CD8-positive, alpha-beta memory T cell (primary cell): ENCODE results near the gene MCF2L. TPM values are rescaled to one million over a fixed set of nuclear protein-coding genes. Genes with fewer than 3 reads are reported as not detected.

Experiments used
- CTCF ChIA-PET: fragments of 350-600 bp; sonication (Branson Sonifier 250); formaldehyde crosslinking; loops from one replicate; lab custom pipeline; 2021; ENCODE audit warnings: antibody characterized with exemption; lab: Charles Lee
- POLR2A ChIA-PET: fragments of 350-600 bp; sonication (Branson Sonifier 250); formaldehyde crosslinking; loops from one replicate; lab custom pipeline; 2021; ENCODE audit warnings: antibody characterized with exemption; lab: Charles Lee
- DNase-seq, 5 donors: peaks; one replicate each; pipeline versions ENCODE4 v3.0.0 to v3.0.0-alpha.2; 2020 to 2022; ENCODE audit warnings: mixed read lengths in 1 of 5
- H3K27ac ChIP-seq: one replicate; pipeline ENCODE4 v1.7.0; 2013; ENCODE audit warnings: low read depth, mild to moderate bottlenecking, low read length, moderate library complexity
- H3K27me3 ChIP-seq: 2 replicates; pipeline ENCODE4 v1.7.0; 2013; ENCODE audit warnings: low read length, mild to moderate bottlenecking; ENCODE audit not compliant: insufficient read depth, poor library complexity, severe bottlenecking
- H3K36me3 ChIP-seq: 2 replicates; pipeline ENCODE4 v1.7.0; 2013; ENCODE audit warnings: mild to moderate bottlenecking, low read length, moderate library complexity; ENCODE audit not compliant: insufficient read depth
- H3K4me1 ChIP-seq: 2 replicates; pipeline ENCODE4 v1.7.0; 2013; ENCODE audit warnings: mild to moderate bottlenecking, low read length, moderate library complexity; ENCODE audit not compliant: insufficient read depth
- H3K4me3 ChIP-seq: 2 replicates; pipeline ENCODE4 v1.7.0; 2013; ENCODE audit warnings: mild to moderate bottlenecking, low read length
- H3K9me3 ChIP-seq: 2 replicates; pipeline ENCODE4 v1.7.0; 2013; ENCODE audit warnings: mild to moderate bottlenecking, low read length
- H3K27ac Mint-ChIP-seq, 8 donors: one replicate each; pipeline ENCODE4 v1.8.0; 2020 to 2021; ENCODE audit warnings: mixed read lengths in 8 of 8, mild to moderate bottlenecking in 6 of 8, inconsistent platforms in 3 of 8, moderate library complexity in 3 of 8
- H3K27me3 Mint-ChIP-seq, 2 donors: one replicate each; pipeline ENCODE4 v1.8.0; 2020 to 2021; ENCODE audit warnings: mixed read lengths in 2 of 2, mild to moderate bottlenecking in 1 of 2, moderate library complexity in 1 of 2
- H3K36me3 Mint-ChIP-seq, 3 donors: one replicate each; pipeline ENCODE4 v1.8.0; 2020 to 2021; ENCODE audit warnings: mixed read lengths in 3 of 3, inconsistent platforms in 1 of 3, mild to moderate bottlenecking in 1 of 3
- H3K4me1 Mint-ChIP-seq, 3 donors: one replicate each; pipeline ENCODE4 v1.8.0; 2020 to 2021; ENCODE audit warnings: mixed read lengths in 3 of 3, inconsistent platforms in 1 of 3, mild to moderate bottlenecking in 1 of 3
- H3K4me3 Mint-ChIP-seq, 7 donors: one replicate each; pipeline ENCODE4 v1.8.0; 2020 to 2021; ENCODE audit warnings: mixed read lengths in 7 of 7, mild to moderate bottlenecking in 6 of 7, moderate library complexity in 4 of 7, inconsistent platforms in 2 of 7
- H3K9me3 Mint-ChIP-seq, 5 donors: one replicate each; pipeline ENCODE4 v1.8.0; 2020 to 2022; ENCODE audit warnings: mixed read lengths in 5 of 5, mild to moderate bottlenecking in 3 of 5, moderate library complexity in 2 of 5, inconsistent platforms in 1 of 5
- polyA plus RNA-seq: library from polyadenylated mRNA; unstranded; fragments of 300-500 nt; fragmentation: Illumina TruSeq; gene quantifications from one replicate; pipeline ENCODE4 v1.2.3, GENCODE V29; 2021
- total RNA-seq, 2 experiments: library from RNA; stranded (reverse); gene quantifications; one replicate each; pipeline ENCODE4 v1.2.3, GENCODE V29; 2021

Gene MCF2L
- total and polyA plus RNA-seq, 3 experiments from 2014 or later, result 2.5 to 9.6 (median 9.1) TPM

DNA sequence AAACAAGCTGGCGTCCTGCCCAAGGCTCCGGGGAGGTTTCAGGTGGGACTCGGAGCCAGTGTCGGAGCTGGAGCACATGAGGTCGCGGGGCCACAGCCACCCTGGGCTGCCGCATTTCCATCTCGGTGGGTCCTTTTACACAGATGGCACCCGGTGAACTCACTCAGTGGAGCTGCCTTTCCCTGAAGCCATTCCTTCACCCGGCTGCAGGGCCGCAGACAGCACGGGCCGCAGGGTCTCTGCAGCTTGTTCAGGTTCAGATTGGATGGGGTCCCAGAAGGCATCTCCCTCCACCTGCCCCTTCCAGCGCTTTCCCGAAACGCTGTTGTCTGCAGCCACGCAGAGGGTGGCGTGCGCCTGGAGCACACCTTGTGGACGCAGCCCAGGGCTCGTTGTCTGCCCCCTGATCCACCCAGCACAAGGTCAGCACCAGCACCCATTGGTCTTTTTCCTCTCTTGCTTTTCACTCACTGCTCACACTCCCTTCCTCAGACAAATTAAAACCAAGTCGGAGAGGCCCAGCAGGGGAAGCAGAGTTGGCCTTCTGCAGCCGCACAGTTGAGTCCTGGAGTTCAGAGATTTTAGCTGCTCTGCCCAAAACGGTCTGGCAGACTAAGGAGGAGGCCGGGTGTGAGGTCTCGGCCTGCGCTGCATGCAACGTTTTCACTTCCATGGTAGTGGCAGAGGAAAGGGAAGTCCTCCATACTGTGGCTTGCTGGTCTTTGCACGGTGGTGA lies 18.1 kb downstream of the MCF2L start:
- ChIA-PET POLR2A (no interaction called here), CTCF (no interaction called here)
- no peaks in the 10 kb centered on the region for H3K4me1 Mint-ChIP-seq

DNA sequence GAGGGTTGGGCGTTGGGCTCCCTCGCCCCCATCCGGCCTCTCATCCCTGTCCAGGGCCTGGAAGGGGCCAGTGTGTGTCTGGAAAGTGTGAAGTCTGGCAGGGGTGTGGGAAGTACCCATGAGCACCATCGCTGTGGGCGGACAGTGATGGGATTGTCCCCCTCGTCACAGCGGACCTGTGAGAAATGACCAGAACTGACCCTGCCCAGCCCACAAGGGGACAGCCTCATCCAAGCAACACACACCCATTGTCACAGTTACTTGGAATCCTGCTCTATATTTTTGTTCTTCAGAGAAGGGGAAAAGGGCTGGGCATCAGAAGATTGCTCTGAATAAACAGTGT lies 18.6 kb downstream of the MCF2L start:
- Mint-ChIP-seq H3K4me1 (no peaks in the 10 kb centered on the region), H3K27me3 (no peaks in the 10 kb centered on the region)

More for the DNA sequence above, 18.1 kb downstream of the MCF2L start:
- DNase-seq, result no peak
- H3K4me3 ChIP-seq, result no peak overlapping the region
- peaks cover 0 to 2% (median 0%) of the 10 kb centered on the region in 5 donors for H3K9me3 Mint-ChIP-seq
- H3K27ac Mint-ChIP-seq, result no peak overlapping the region
- H3K9me3 ChIP-seq, result no peaks in the 10 kb centered on the region
- H3K4me1 ChIP-seq, result no peaks in the 10 kb centered on the region
- H3K27me3 Mint-ChIP-seq, result peaks cover 0 to under 1% of the 10 kb centered on the region in 2 donors
- no peak overlapping the region for H3K27ac ChIP-seq
- H3K27me3 ChIP-seq, result no peaks in the 10 kb centered on the region
- H3K36me3 Mint-ChIP-seq, result peaks cover 3 to 7% (median 5%) of the 10 kb centered on the region in 3 donors
- no peaks in the 10 kb centered on the region for H3K36me3 ChIP-seq
- no peak overlapping the region for H3K4me3 Mint-ChIP-seq

DNA sequence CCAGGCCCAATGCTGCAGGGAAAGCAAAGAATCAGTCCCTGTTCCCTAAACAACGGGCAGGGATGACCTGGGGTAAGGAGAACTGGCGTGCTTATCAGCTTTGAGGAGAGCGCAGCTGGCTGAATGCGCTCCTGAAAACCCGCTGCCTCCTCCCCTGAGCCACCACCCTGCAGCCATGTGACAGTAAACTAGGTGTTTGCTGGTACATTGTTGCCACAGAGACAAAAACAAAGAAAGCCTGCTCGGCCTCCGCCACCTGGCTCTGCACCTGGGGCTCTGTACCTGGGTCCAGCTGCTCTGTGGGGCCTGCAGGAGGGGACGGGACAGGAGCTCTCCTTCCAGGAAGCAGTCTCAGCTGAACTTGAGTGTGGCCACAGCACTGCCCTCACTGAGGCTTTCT lies 21.8 kb downstream of the MCF2L start:
- Histone ChIP-seq H3K27me3 (no peaks in the 10 kb centered on the region), H3K36me3 (no peaks in the 10 kb centered on the region), H3K4me1 (no peaks in the 10 kb centered on the region), H3K27ac (no peak overlapping the region), H3K4me3 (no peak overlapping the region), H3K9me3 (no peaks in the 10 kb centered on the region)
- POLR2A ChIA-PET, result no interaction called here
- no peak for DNase-seq
- Mint-ChIP-seq H3K9me3 (peaks cover 0 to 2% (median 0%) of the 10 kb centered on the region in 5 donors), H3K27ac (peak overlapping the region in 1 of 8 donors; percentile 19), H3K4me1 (no peaks in the 10 kb centered on the region), H3K36me3 (peaks cover 3 to 7% (median 5%) of the 10 kb centered on the region in 3 donors), H3K27me3 (no peaks in the 10 kb centered on the region), H3K4me3 (no peak overlapping the region)
- CTCF ChIA-PET, result interaction anchor here (0.6 kb wide), 1 partner anchor 39 kb away, joined by 3 read pairs; no protein-coding TSS in a partner anchor

More for the DNA sequence above, 18.6 kb downstream of the MCF2L start:
- H3K9me3 ChIP-seq, result no peaks in the 10 kb centered on the region
- no peak overlapping the region for H3K4me3 Mint-ChIP-seq
- no peak overlapping the region for H3K4me3 ChIP-seq
- peaks cover 3 to 7% (median 5%) of the 10 kb centered on the region in 3 donors for H3K36me3 Mint-ChIP-seq
- no peaks in the 10 kb centered on the region for H3K27me3 ChIP-seq
- POLR2A ChIA-PET, result no interaction called here
- H3K36me3 ChIP-seq, result no peaks in the 10 kb centered on the region
- no peaks in the 10 kb centered on the region for H3K4me1 ChIP-seq
- DNase-seq, result no peak
- no peak overlapping the region for H3K27ac ChIP-seq
- no peak overlapping the region for H3K27ac Mint-ChIP-seq
- H3K9me3 Mint-ChIP-seq, result peaks cover 0 to 2% (median 0%) of the 10 kb centered on the region in 5 donors
- CTCF ChIA-PET, result no interaction called here

DNA sequence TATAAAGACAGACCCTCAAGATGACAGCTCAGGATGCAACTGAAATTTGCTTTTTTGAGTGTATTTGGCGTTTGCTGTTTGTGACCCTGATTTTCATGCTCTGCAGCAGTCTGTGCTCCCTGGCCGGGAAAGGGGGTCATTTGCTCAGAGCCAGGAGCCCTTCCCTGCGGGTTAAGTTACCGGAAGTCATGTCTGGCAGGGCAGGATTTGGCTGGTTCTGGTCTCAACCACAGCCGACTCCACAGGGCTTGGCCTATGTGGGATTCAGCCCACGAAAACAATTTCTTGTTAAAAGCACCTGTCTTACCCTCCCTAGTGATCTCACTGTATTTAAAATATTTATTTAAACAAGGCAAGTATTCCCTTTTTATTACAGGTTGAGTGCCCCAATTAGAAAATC lies 22.6 kb downstream of the MCF2L start:
- H3K36me3 Mint-ChIP-seq, result peaks cover 3 to 7% (median 5%) of the 10 kb centered on the region in 3 donors
- POLR2A ChIA-PET, result no interaction called here

DNA sequence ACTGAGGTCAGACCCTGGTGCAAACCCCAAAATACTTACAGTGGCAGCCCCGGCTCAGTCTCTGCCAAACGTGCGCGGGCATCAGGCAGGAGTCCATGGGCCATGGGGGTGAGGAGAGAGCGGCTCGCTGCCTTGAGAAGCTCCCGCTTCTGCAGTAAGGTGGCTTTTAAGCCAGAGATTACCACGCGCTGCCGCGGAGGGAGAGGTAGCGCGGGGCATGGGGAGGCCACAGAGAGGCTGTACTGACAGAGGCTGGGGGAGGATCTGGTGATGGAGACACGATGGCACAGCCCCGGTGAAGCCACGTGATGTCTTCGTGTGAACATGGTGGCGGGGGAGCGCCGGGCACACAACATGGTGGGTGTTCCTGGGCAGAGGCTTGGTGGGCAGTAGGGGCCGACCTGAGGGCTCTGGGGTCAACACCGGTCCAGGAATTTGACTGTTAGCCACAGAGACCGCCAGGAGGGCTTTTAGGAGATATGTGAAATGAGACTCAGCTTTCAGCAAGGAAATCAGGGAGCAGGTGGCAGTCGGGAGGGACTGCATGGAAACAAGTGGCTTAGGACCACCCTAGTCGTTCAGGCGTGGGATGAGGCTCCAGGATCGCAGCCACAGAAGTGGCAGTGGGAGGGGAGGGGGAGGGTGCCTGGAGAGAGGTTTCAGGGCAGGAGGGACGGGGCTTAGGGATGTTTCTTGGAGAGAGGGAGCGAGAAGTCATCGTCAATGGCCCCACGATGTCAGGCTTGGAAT lies 24.1 kb downstream of the MCF2L start:
- ChIA-PET POLR2A (no interaction called here), CTCF (no interaction called here)
- Mint-ChIP-seq H3K4me1 (peaks cover 0 to 3% (median 2%) of the 10 kb centered on the region in 3 donors), H3K9me3 (peaks cover 0 to 2% (median 0%) of the 10 kb centered on the region in 5 donors), H3K36me3 (peaks cover 4 to 7% (median 6%) of the 10 kb centered on the region in 3 donors), H3K27me3 (no peaks in the 10 kb centered on the region), H3K4me3 (no peak overlapping the region), H3K27ac (no peak overlapping the region)
- Histone ChIP-seq H3K9me3 (no peaks in the 10 kb centered on the region), H3K27me3 (no peaks in the 10 kb centered on the region), H3K36me3 (no peaks in the 10 kb centered on the region), H3K4me1 (no peaks in the 10 kb centered on the region), H3K27ac (no peak overlapping the region), H3K4me3 (no peak overlapping the region)
- no peak for DNase-seq

More for the DNA sequence above, 22.6 kb downstream of the MCF2L start:
- no peaks in the 10 kb centered on the region for H3K36me3 ChIP-seq
- H3K27ac ChIP-seq, result no peak overlapping the region
- DNase-seq, result no peak
- no peaks in the 10 kb centered on the region for H3K9me3 ChIP-seq
- Mint-ChIP-seq H3K27me3 (no peaks in the 10 kb centered on the region), H3K27ac (no peak overlapping the region), H3K4me1 (no peaks in the 10 kb centered on the region), H3K4me3 (no peak overlapping the region), H3K9me3 (peaks cover 0 to 2% (median 0%) of the 10 kb centered on the region in 5 donors)
- no peak overlapping the region for H3K4me3 ChIP-seq
- CTCF ChIA-PET, result interaction anchor here (0.6 kb wide), 1 partner anchor 38 kb away, joined by 3 read pairs; no protein-coding TSS in a partner anchor
- H3K27me3 ChIP-seq, result no peaks in the 10 kb centered on the region
- H3K4me1 ChIP-seq, result no peaks in the 10 kb centered on the region

DNA sequence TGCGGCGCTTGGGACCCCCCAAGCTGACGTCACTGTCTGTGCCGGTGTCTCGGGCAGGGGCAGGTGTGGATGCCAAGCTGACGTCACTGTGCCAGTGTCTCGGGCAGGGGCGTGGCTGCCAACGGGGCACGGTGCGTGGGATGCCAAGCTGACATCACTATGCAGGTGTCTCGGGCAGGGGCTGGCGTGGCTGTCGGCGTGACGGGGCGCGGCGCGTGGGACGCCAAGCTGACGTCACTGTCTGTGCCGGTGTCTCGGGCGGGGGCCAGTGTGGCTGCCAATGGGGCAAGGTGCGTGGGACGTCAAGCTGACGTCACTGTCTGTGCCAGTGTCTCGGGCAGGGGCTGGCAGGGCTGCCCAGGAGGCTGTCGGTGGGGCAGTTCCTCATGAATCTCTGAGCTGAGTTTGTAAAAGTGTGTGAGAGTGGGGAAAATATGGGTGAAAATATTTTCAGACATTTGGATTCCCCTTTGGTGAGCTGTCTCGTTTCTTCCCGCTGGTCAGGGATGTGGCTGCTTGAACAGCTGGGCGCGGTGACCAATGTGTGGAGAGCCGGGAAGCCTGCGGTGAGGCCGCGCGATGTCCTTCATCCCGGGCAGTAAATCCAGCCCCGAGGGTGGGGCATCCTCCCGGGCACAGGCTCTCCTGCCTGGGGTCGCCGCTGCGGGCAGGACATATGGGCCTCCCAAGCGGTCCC lies 25.2 kb downstream of the MCF2L start:
- ChIA-PET POLR2A (no interaction called here), CTCF (no interaction called here)
- Mint-ChIP-seq H3K4me1 (peaks cover 0 to 5% (median 5%) of the 10 kb centered on the region in 3 donors), H3K36me3 (peaks cover 4 to 9% (median 7%) of the 10 kb centered on the region in 3 donors), H3K27ac (no peak overlapping the region), H3K9me3 (peaks cover 0 to 2% (median 0%) of the 10 kb centered on the region in 5 donors), H3K4me3 (no peak overlapping the region), H3K27me3 (no peaks in the 10 kb centered on the region)
- Histone ChIP-seq H3K27me3 (no peaks in the 10 kb centered on the region), H3K4me1 (no peaks in the 10 kb centered on the region), H3K27ac (no peak overlapping the region), H3K4me3 (no peak overlapping the region), H3K36me3 (no peaks in the 10 kb centered on the region), H3K9me3 (no peaks in the 10 kb centered on the region)
- DNase-seq, result no peak

DNA sequence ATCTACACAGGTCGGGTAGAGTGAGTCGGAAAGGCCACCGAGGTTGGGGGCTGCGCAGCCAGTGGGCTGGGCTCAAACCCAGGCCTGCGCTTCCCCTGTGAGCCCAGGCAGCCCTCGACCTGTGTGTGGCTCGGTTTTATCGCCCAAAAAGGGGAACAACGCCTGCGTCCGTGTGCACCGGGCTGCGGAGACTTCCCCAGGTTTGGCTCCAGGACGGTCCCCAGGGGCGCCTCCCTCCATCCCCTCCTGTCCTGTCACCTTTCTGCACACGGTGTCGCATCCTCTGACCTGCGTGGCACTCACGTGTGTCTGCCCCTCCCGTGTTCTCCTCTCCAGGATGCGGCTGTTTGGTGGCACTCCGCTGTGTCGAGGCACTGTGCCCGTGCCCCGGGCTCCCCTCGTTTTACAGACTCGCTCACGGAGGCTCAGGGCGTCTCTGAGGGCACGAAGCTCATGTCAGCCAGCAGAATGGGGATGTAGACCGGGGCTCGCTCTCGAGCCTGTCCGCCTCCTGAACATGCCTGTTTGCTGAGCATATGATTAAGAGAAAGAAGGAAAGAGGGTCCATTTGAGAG lies 25.9 kb downstream of the MCF2L start:
- CTCF ChIA-PET, result no interaction called here
- POLR2A ChIA-PET, result no interaction called here
- DNase-seq, result no peak
- Histone ChIP-seq H3K9me3 (no peaks in the 10 kb centered on the region), H3K4me3 (no peak overlapping the region), H3K27ac (no peak overlapping the region), H3K36me3 (no peaks in the 10 kb centered on the region), H3K27me3 (no peaks in the 10 kb centered on the region), H3K4me1 (no peaks in the 10 kb centered on the region)
- peaks cover 0 to 10% (median 5%) of the 10 kb centered on the region in 3 donors for H3K4me1 Mint-ChIP-seq
- no peak overlapping the region for H3K27ac Mint-ChIP-seq
- no peaks in the 10 kb centered on the region for H3K9me3 Mint-ChIP-seq
- no peaks in the 10 kb centered on the region for H3K27me3 Mint-ChIP-seq
- no peak overlapping the region for H3K4me3 Mint-ChIP-seq
- peaks cover 1 to 7% (median 3%) of the 10 kb centered on the region in 3 donors for H3K36me3 Mint-ChIP-seq
